Astrocyte of the cerebellum (primary cell): ENCODE results near the gene CLIP3.

ENCODE experiments used
- DNase-seq: peaks from one replicate; pipeline ENCODE4 v3.0.0-alpha.2; 2011; ENCODE audit warnings: low read depth
- H3K4me3 ChIP-seq: 2 replicates; pipeline ENCODE4 v1.5.1; 2011; ENCODE audit warnings: mild to moderate bottlenecking, low read depth, low read length, moderate library complexity
- in situ Hi-C: cut with HindIII; loops from 2 replicates; pipeline ENCODE4 v1.10.0; 2017; ENCODE audit warnings: low sequenced_read_pairs
- TF ChIP-seq, protein P1 (sequence below): IDR thresholded peaks from 2 replicates; pipeline ENCODE4 v1.5.1; 2012; ENCODE audit warnings: low read length, low read depth, moderate library complexity, mild to moderate bottlenecking; ENCODE audit errors: missing control alignments

CLIP3 gene

DNA sequence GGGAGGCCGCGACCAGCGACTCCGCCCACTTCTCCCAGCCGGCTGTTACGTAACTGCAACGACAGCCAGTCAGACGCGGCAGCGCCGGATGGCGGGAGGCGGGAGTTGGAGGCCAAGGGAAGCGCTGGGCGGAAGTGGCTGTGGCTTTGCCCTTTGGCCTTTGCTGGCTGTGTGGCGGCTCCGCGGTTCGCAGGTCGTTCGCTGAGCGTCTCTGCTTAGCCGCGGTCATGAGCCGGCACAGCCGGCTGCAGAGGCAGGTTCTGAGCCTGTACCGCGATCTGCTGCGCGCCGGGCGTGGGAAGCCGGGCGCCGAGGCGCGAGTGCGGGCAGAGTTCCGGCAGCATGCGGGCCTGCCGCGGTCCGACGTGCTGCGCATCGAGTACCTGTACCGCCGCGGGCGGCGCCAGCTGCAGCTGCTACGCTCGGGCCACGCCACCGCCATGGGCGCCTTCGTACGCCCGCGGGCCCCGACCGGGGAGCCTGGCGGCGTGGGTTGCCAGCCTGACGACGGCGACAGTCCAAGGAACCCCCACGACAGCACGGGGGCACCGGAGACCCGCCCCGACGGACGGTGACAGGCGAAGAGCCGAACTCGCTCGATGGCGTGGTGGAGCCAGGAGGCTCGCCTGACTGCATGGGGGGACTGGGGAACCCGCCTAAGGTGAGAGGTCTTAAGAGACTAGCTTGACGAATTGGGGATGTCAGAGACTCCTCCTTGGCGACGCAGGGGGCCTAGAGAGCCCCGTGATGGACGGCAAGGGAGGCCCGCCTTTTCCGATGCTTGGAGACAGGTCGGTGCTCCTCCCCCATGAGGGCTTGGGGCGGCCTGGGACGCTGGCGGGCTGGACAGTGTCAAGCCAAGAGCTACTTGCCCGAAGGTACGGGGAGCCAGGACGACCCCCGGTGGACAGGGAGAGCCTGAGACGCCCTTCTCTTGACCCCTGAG, 37.4 kb downstream of the CLIP3 start, which contains the start of gene SDHAF1:
TSS of gene SDHAF1 (plus strand) at position 141 of the 946 bp plus-strand sequence. CDS start at position 228, 87 bp downstream.
- peak; percentile 78 for DNase-seq
- peak within 1 kb of the TSS; percentile 68 for H3K4me3 ChIP-seq
- in situ Hi-C loops, result no loop called here
- TF ChIP-seq, protein P1, sequence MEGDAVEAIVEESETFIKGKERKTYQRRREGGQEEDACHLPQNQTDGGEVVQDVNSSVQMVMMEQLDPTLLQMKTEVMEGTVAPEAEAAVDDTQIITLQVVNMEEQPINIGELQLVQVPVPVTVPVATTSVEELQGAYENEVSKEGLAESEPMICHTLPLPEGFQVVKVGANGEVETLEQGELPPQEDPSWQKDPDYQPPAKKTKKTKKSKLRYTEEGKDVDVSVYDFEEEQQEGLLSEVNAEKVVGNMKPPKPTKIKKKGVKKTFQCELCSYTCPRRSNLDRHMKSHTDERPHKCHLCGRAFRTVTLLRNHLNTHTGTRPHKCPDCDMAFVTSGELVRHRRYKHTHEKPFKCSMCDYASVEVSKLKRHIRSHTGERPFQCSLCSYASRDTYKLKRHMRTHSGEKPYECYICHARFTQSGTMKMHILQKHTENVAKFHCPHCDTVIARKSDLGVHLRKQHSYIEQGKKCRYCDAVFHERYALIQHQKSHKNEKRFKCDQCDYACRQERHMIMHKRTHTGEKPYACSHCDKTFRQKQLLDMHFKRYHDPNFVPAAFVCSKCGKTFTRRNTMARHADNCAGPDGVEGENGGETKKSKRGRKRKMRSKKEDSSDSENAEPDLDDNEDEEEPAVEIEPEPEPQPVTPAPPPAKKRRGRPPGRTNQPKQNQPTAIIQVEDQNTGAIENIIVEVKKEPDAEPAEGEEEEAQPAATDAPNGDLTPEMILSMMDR, result no peak

DNA sequence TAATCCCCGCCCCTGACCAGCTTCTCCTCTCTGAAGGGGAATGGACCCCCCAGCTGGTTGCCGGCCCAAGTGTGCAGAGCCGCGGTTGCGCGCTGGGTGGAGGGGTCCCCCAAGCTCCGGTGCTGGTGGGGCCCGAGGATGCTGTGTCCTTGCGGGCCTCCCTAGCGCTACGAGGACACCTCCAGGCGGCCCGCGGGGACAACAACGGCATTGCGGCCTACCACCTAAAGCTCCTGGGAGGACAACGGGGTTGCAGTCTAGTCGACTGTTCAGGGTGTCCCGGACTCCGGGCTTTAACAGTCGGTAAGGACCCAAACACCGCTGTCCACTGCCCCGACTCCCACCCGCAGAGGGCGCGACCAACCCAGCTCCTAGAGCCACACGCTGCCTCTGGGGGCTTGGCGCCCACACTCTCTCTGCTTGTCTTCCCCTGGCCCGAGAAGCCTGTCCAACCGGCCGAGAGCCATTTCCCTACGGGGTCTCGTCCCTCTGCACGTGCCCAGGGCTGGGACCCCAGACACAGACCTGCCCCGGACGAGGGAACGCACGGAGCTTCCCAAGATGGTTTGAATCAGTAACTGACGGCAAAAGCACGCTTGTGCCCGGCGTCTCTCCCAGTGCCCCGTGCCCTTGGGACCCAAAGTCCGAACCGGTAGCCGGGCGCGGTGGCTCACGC, 38.6 kb downstream of the CLIP3 start:
- in situ Hi-C loops, result no loop called here
- TF ChIP-seq, protein P1, result no peak
- no peak for DNase-seq

DNA sequence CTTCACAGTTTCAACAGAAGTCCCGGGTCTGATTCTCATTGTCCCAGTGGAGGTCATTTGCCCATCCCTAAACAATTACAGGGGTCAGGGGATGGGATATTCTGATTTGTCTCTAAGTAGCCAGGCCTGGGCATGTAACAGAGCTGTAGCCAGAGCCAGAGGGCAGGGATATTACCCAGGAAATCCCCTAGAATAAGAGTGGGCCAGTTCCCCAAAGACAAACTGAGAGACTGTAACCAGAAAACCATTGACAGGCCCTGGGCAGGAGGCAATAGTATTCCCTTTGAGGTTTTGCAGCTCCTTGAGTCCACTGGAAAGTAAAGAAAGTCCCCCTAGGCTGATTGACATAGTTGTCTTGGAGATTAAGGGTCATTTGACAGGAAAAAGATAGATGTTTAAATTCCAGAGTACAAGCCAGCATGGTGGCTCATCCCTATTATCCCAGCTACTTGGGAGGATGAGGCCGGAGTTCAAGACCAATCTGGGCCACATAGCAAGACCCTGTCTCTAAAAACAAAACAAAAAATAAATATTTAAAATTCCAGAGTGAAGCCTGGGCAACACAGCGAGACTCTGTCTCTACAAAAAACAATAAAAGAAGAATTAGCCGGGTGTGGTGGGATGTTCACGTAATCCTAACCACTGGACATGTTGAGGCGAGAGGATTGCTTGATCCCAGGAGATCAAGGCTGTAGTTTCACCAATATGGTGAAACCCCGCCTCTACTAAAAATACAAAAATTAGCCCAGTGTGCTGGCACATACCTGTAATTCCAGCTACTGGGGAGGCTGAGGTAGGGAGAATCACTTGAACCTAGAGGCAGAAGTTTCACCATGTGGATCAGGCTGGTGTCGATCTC, 39.5 kb downstream of the CLIP3 start:
- no peak for DNase-seq
- no peak overlapping the region for H3K4me3 ChIP-seq
- TF ChIP-seq, protein P1, result no peak
- in situ Hi-C loops, result no loop called here

More for the DNA sequence above, 38.6 kb downstream of the CLIP3 start:
- H3K4me3 ChIP-seq, result peak overlapping the region; percentile 68

DNA sequence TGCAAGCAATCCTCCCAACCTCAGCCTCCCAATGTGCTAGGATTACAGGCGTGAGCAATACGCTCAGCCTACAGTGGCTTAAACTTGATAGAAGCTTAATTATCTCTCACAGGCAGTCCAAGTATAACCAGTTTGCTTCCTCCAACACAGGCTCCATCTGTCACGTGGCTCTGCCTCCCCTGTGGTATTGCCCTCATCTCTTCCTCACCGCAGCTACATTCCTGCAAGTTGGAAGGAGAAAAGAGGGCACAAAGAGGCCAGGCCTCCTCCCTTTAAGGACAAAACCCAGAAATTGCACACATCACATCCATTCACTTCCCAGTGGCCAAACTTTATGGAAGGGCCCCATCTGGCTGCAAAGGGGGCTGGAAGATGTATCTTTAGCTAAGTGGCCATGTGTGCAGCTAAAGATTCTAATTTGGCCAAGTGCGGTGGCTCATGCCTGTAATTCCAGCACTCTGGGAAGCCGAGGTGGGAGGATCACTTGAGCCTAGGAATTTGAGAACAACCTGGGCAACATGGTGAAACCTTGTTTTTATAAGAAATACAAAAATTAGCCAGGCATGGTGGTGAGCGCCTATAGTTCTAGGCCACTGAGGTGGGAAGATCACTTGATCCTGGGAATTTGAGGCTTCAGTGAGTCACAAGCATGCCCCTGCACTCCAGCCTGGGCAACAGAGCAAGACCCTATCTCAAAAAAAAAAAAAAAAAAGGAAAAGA, 40.8 kb downstream of the CLIP3 start:
- TF ChIP-seq, protein P1, result no peak
- no peak overlapping the region for H3K4me3 ChIP-seq
- DNase-seq, result no peak
- in situ Hi-C loops, result no loop called here

DNA sequence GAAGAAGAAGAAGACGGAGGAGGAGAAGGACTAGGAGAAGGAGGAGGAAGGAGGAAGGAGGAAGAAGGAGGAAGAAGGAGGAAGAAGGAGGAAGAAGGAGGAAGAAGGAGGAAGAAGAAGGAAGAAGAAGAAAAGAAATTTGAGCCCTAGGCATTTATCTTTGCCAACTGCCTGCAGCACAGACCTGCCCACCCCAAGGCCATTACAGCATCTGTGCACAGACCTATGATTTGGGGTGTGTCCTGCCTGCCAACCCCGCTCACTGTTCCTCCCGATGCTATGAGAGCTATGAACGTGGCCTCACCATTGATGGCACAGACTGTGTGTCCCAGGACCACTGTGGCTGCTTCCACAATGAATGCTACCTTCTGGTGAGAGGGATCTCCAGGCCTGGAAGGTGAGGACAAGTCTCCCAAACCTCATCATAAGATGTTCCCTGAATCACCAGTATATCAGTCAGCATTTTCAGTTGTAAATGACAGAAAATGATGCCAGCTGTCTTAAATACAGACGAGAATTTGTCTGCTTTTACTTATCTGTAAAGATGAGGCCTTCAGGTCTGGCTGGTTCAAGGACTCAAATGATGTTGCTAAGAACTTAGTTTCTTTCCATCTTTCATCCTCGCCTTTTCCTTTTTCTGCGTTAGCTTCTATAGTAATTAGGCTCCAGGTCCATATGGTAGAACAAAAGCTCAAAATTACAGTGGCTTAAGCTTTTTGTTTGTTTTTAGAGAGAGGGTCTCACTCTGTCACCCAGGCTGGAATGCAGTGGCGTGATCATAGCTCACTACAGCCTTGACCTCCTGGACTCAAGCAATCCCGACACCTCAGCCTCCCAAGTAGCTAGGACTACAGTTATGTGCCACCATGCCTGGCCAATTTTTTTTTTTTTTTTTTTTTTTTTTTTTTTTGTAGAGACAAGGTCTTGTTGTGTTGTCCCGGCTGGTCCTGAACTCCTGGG, 41.6 kb downstream of the CLIP3 start:
- H3K4me3 ChIP-seq, result no peak overlapping the region
- in situ Hi-C loops, result no loop called here
- TF ChIP-seq, protein P1, result no peak
- DNase-seq, result no peak
